ENCODE results near the gene SLC7A14. TPM values are rescaled to one million over a fixed set of nuclear protein-coding genes. Genes with fewer than 3 reads are reported as not detected.

SLC7A14 gene
- total and polyA plus RNA-seq, 2 donors: 0.05 TPM

DNA sequence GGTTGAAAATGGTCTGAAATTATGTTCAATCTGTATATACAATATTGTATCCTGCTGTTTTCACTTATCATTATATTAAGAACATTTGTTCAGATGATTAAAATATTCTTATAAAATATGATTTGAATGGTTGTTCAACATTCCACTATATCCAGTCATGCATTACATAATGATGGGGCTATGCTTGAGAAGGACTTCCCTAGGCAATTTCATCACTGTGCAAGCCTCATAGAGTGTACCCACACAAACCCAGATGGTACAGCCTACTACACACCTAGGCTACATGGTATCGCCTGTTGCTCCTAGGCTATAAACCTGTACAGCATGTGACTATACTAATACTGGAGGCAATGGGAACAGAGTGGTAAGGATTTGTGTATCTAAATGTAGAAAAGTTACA, 30.5 kb downstream of the SLC7A14 start:
- H3K4me1 ChIP-seq (ENCODE audit: control insufficient read depth in 2 of 2, insufficient read depth in 2 of 2, low read length in 2 of 2): no peaks in the 10 kb centered on the region
- DNase-seq (ENCODE audit: low read depth in 6 of 9, low spot score in 9 of 9): no peak
- H3K9me3 ChIP-seq (ENCODE audit: control insufficient read depth in 2 of 2, insufficient read depth in 1 of 2, low read length in 1 of 2): no peaks in the 10 kb centered on the region
- no peak overlapping the region for H3K4me3 ChIP-seq (ENCODE audit: low read length in 2 of 2)
- H3K27me3 ChIP-seq (ENCODE audit: control insufficient read depth in 2 of 2, insufficient read depth in 1 of 2, low read length in 1 of 2): no peaks in the 10 kb centered on the region
- no peak overlapping the region for H3K27ac ChIP-seq (ENCODE audit: low read depth in 1 of 2, low read length in 1 of 2)
- 98% methylated on average over 1 of the region's 1 CpG for WGBS
- H3K36me3 ChIP-seq (ENCODE audit: control insufficient read depth in 2 of 2, insufficient read depth in 2 of 2, low read length in 1 of 2): no peaks in the 10 kb centered on the region

DNA sequence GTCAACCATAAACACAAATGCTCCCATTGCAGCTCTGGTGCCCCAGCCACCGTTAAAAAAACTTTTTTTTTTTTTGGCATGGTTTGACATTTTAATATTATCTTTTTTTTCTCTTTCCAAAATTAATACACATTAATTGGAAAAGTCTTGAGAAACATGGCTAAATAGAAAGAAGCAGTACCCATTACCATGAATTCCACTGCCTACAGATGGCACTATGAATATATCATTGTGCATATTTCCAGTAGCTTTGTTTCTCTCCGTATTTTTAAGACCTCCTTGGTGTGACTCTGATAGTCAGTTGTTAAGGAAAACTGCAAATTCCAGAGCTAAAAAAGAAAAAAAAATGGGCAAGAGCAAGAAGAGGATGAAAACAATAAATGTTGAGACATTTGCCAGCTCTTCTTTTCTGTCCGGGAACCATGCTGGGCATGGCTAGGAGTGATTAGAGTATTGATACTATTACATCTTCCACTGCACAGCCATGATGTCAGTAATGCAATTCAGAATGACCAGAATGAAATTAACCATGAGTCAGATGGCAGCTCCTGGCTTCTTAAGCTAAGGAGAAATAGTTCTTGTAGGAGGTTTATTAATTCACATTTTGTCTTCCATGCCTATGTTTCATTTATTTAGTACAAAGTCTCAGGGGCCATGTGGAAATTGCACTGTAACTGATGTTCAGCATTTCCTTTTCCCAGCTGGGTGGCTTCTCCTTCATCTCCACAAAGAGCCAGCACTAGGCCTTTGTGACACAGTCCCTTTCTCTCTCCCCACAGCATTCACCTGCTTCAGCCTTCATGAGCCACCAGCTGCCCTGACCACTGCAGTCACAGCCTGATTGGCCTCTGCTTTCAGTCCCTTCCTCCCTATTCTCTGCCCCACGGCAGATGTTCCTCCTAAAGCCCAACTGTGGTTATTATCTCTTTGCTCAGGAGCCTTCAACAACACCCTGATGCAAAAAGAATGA, 31.8 kb downstream of the SLC7A14 start:
- no peaks in the 10 kb centered on the region for H3K27me3 ChIP-seq (ENCODE audit: control insufficient read depth in 2 of 2, insufficient read depth in 1 of 2, low read length in 1 of 2)
- H3K4me3 ChIP-seq (ENCODE audit: low read length in 2 of 2): no peak overlapping the region
- no peaks in the 10 kb centered on the region for H3K36me3 ChIP-seq (ENCODE audit: control insufficient read depth in 2 of 2, insufficient read depth in 2 of 2, low read length in 1 of 2)
- no peak overlapping the region for H3K27ac ChIP-seq (ENCODE audit: low read depth in 1 of 2, low read length in 1 of 2)
- no peaks in the 10 kb centered on the region for H3K4me1 ChIP-seq (ENCODE audit: control insufficient read depth in 2 of 2, insufficient read depth in 2 of 2, low read length in 2 of 2)
- DNase-seq (ENCODE audit: low read depth in 6 of 9, low spot score in 9 of 9): no peak
- no peaks in the 10 kb centered on the region for H3K9me3 ChIP-seq (ENCODE audit: control insufficient read depth in 2 of 2, insufficient read depth in 1 of 2, low read length in 1 of 2)
- 86% methylated on average over 4 of the region's 4 CpGs for WGBS

DNA sequence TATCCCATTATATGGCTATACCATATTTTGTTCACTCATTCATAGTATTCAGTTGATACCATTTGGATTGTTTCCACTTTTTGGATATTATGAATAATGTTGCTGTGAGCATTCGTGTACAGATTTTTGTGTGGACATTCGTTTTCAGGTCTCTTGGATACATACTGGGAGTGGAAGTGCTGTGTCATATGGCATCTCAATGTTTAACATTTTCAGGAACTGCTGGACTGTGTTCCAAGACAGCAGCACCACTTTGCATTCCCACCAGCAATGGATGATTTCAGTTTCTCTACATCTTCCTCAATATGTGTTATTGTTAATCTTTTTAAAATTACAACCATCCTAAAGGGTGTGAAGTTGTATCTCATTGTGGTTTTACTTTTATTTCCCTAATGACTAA, 34.6 kb downstream of the SLC7A14 start:
- Histone ChIP-seq H3K27me3 (ENCODE audit: control insufficient read depth in 2 of 2, insufficient read depth in 1 of 2, low read length in 1 of 2) (no peaks in the 10 kb centered on the region), H3K27ac (ENCODE audit: low read depth in 1 of 2, low read length in 1 of 2) (no peak overlapping the region), H3K4me3 (ENCODE audit: low read length in 2 of 2) (no peak overlapping the region), H3K36me3 (ENCODE audit: control insufficient read depth in 2 of 2, insufficient read depth in 2 of 2, low read length in 1 of 2) (no peaks in the 10 kb centered on the region), H3K9me3 (ENCODE audit: control insufficient read depth in 2 of 2, insufficient read depth in 1 of 2, low read length in 1 of 2) (no peaks in the 10 kb centered on the region), H3K4me1 (ENCODE audit: control insufficient read depth in 2 of 2, insufficient read depth in 2 of 2, low read length in 2 of 2) (no peaks in the 10 kb centered on the region)
- DNase-seq (ENCODE audit: low read depth in 6 of 9, low spot score in 9 of 9): no peak
- WGBS: 83% methylated on average over 2 of the region's 2 CpGs

DNA sequence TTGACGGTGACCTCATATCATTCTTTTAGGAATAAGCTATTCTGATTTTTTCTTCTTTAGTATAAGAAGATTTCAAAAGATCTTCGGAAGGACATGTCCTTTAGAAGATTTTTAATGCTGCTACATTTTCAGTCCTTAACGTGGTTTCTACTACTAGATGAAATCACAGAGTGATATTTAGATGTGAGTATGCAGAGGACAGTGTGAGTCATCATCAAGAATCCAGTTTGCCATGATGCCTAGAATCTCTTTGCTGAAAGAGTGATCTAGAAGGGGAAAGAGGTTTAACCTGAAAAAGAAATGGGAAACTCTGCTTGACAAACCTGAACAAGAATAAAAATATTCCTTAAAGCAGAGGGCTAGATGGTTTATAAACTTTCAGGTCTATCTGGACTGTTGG, 43.2 kb downstream of the SLC7A14 start:
- WGBS: 93% methylated on average over 3 of the region's 3 CpGs
- no peaks in the 10 kb centered on the region for H3K9me3 ChIP-seq (ENCODE audit: control insufficient read depth in 2 of 2, insufficient read depth in 1 of 2, low read length in 1 of 2)
- H3K4me3 ChIP-seq (ENCODE audit: low read length in 2 of 2): no peak overlapping the region
- no peaks in the 10 kb centered on the region for H3K4me1 ChIP-seq (ENCODE audit: control insufficient read depth in 2 of 2, insufficient read depth in 2 of 2, low read length in 2 of 2)
- no peak for DNase-seq (ENCODE audit: low read depth in 6 of 9, low spot score in 9 of 9)
- H3K27ac ChIP-seq (ENCODE audit: low read depth in 1 of 2, low read length in 1 of 2): no peak overlapping the region
- H3K36me3 ChIP-seq (ENCODE audit: control insufficient read depth in 2 of 2, insufficient read depth in 2 of 2, low read length in 1 of 2): no peaks in the 10 kb centered on the region
- H3K27me3 ChIP-seq (ENCODE audit: control insufficient read depth in 2 of 2, insufficient read depth in 1 of 2, low read length in 1 of 2): no peaks in the 10 kb centered on the region

DNA sequence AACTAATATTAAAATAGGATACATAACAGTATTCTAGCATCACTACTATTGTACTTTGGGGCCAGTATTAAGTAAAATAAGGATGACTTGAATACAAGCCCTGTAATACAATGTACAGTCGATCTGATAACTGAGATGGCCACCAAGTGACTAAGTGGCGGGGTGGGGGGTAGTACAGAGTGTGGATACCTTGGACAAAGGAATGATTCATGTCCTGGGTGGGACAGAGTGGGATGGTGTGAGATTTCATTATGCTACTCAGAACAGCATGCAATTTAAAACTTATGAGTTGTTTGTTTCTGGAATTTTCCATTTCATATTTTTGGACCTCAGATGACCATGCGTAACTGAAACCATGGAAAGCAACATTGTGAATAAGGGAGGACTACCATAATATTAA, 46.0 kb downstream of the SLC7A14 start:
- 88% methylated on average over 3 of the region's 3 CpGs for WGBS
- no peaks in the 10 kb centered on the region for H3K9me3 ChIP-seq (ENCODE audit: control insufficient read depth in 2 of 2, insufficient read depth in 1 of 2, low read length in 1 of 2)
- DNase-seq (ENCODE audit: low read depth in 6 of 9, low spot score in 9 of 9): no peak
- H3K4me1 ChIP-seq (ENCODE audit: control insufficient read depth in 2 of 2, insufficient read depth in 2 of 2, low read length in 2 of 2): no peaks in the 10 kb centered on the region
- no peak overlapping the region for H3K27ac ChIP-seq (ENCODE audit: low read depth in 1 of 2, low read length in 1 of 2)
- H3K36me3 ChIP-seq (ENCODE audit: control insufficient read depth in 2 of 2, insufficient read depth in 2 of 2, low read length in 1 of 2): no peaks in the 10 kb centered on the region
- H3K4me3 ChIP-seq (ENCODE audit: low read length in 2 of 2): no peak overlapping the region
- H3K27me3 ChIP-seq (ENCODE audit: control insufficient read depth in 2 of 2, insufficient read depth in 1 of 2, low read length in 1 of 2): no peaks in the 10 kb centered on the region

DNA sequence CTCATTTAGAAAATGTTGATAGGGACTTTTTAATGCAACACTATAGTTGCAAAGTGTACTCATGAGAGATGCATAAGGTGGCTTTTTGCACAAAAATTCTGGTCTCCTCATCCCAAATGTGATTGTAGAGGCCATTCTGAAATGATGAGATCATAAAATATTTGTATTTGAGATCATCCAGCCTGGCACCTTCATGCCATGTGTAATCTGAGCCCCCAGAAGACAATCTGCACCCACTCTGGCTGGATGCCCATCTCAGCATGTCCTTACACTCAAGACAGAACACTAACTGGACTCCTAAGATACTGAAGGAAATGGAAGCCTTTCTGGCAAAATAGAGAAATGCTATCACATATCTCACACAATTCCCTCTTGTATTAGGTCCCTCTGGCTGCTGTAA, 49.2 kb downstream of the SLC7A14 start:
- no peaks in the 10 kb centered on the region for H3K36me3 ChIP-seq (ENCODE audit: control insufficient read depth in 2 of 2, insufficient read depth in 2 of 2, low read length in 1 of 2)
- no peaks in the 10 kb centered on the region for H3K27me3 ChIP-seq (ENCODE audit: control insufficient read depth in 2 of 2, insufficient read depth in 1 of 2, low read length in 1 of 2)
- no peak overlapping the region for H3K4me3 ChIP-seq (ENCODE audit: low read length in 2 of 2)
- H3K4me1 ChIP-seq (ENCODE audit: control insufficient read depth in 2 of 2, insufficient read depth in 2 of 2, low read length in 2 of 2): no peaks in the 10 kb centered on the region
- no peak for DNase-seq (ENCODE audit: low read depth in 6 of 9, low spot score in 9 of 9)
- H3K27ac ChIP-seq (ENCODE audit: low read depth in 1 of 2, low read length in 1 of 2): no peak overlapping the region
- H3K9me3 ChIP-seq (ENCODE audit: control insufficient read depth in 2 of 2, insufficient read depth in 1 of 2, low read length in 1 of 2): no peaks in the 10 kb centered on the region

DNA sequence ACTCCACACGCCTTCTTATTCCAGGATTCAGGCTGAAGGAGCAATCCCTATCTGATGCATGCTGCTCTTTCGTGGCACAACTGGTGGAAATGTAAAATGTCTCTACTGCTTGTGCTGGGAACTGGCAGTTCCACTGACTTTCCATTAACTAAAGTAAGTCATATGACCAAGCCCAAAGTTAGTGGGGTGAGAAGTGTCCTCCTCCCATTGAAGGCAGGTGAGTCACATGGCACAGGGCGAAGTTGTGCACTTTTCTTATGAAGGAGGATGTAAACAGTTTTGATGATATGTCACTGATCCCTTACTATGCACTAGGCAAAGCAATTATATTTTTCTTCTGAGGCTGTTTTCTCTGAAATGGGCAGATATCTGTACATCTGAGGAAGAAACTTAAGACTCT, 51.6 kb downstream of the SLC7A14 start:
- H3K36me3 ChIP-seq (ENCODE audit: control insufficient read depth in 2 of 2, insufficient read depth in 2 of 2, low read length in 1 of 2): no peaks in the 10 kb centered on the region
- 91% methylated on average over 3 of the region's 3 CpGs for WGBS
- H3K4me3 ChIP-seq (ENCODE audit: low read length in 2 of 2): no peak overlapping the region
- no peaks in the 10 kb centered on the region for H3K27me3 ChIP-seq (ENCODE audit: control insufficient read depth in 2 of 2, insufficient read depth in 1 of 2, low read length in 1 of 2)
- no peaks in the 10 kb centered on the region for H3K9me3 ChIP-seq (ENCODE audit: control insufficient read depth in 2 of 2, insufficient read depth in 1 of 2, low read length in 1 of 2)
- no peak overlapping the region for H3K27ac ChIP-seq (ENCODE audit: low read depth in 1 of 2, low read length in 1 of 2)
- DNase-seq (ENCODE audit: low read depth in 6 of 9, low spot score in 9 of 9): no peak
- H3K4me1 ChIP-seq (ENCODE audit: control insufficient read depth in 2 of 2, insufficient read depth in 2 of 2, low read length in 2 of 2): no peaks in the 10 kb centered on the region

DNA sequence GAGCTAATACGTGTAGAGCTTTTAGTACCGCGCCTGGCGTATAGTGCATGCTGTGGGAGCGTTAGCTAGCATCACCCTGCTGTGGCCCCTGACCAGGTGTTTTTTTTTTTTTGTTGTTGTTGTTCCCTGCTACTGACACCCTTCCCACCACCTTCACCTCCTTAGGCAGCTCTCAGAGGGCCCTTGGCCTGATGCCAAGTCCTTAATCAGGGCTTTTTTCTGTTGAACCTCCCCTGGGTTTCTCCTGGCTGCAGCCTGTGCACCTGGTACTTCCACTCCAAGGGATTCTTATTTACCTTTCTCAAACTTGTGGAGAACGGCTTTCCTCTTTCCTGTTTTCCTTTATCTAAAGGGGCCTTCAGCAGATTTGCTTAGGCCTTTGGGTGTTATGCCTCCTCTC, 53.3 kb downstream of the SLC7A14 start:
- Histone ChIP-seq H3K27ac (ENCODE audit: low read depth in 1 of 2, low read length in 1 of 2) (no peak overlapping the region), H3K4me3 (ENCODE audit: low read length in 2 of 2) (no peak overlapping the region), H3K27me3 (ENCODE audit: control insufficient read depth in 2 of 2, insufficient read depth in 1 of 2, low read length in 1 of 2) (no peaks in the 10 kb centered on the region), H3K36me3 (ENCODE audit: control insufficient read depth in 2 of 2, insufficient read depth in 2 of 2, low read length in 1 of 2) (no peaks in the 10 kb centered on the region), H3K9me3 (ENCODE audit: control insufficient read depth in 2 of 2, insufficient read depth in 1 of 2, low read length in 1 of 2) (no peaks in the 10 kb centered on the region), H3K4me1 (ENCODE audit: control insufficient read depth in 2 of 2, insufficient read depth in 2 of 2, low read length in 2 of 2) (no peaks in the 10 kb centered on the region)
- 86% methylated on average over 6 of the region's 6 CpGs for WGBS
- no peak for DNase-seq (ENCODE audit: low read depth in 6 of 9, low spot score in 9 of 9)

DNA sequence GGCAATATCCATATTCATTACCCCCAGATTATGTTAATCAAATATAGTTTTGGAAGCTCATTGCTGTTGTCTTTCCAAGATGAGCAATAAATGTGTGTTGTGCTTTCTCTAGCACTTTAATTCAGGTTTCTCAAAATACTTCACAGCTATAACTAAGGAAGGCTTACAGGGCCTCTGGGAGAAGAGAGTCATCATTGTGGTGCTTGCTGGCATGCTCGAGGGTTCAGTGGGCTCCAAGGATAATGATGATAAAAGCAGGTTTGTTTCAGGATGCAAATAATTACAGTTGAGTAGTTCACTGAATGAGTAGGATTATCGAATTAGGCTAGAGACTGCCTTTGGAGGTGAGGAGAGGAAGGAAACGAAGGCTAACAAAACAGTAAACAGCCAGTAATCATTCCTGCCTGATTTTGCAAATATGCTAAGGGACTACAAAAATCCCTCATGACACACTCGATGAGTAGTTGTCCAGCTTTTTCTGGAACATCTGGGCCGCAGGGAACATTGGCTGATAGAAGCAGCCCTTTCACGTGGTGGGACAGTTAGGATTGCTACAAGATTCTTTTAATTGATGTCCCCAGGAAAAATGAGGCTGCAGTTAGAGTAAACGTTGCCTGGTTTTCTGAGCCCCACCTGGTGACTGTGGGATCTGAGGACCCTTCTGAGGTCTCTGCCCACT, 54.1 kb downstream of the SLC7A14 start:
- Histone ChIP-seq H3K4me3 (ENCODE audit: low read length in 2 of 2) (no peak overlapping the region), H3K27me3 (ENCODE audit: control insufficient read depth in 2 of 2, insufficient read depth in 1 of 2, low read length in 1 of 2) (no peaks in the 10 kb centered on the region), H3K4me1 (ENCODE audit: control insufficient read depth in 2 of 2, insufficient read depth in 2 of 2, low read length in 2 of 2) (no peaks in the 10 kb centered on the region), H3K9me3 (ENCODE audit: control insufficient read depth in 2 of 2, insufficient read depth in 1 of 2, low read length in 1 of 2) (no peaks in the 10 kb centered on the region), H3K36me3 (ENCODE audit: control insufficient read depth in 2 of 2, insufficient read depth in 2 of 2, low read length in 1 of 2) (no peaks in the 10 kb centered on the region), H3K27ac (ENCODE audit: low read depth in 1 of 2, low read length in 1 of 2) (no peak overlapping the region)
- no peak for DNase-seq (ENCODE audit: low read depth in 6 of 9, low spot score in 9 of 9)
- WGBS: 83% methylated on average over 7 of the region's 7 CpGs

Data from thymus (tissue), 11 donors.